UCSD-AML1 (cell line): Measurements from ENCODE around the gene HOXA11.

Source experiments
- DNase-seq: peaks from one replicate; lab custom pipeline; 2025; ENCODE audit not compliant: unreplicated experiment; lab: John Stamatoyannopoulos, UW

The HOXA11 gene

DNA sequence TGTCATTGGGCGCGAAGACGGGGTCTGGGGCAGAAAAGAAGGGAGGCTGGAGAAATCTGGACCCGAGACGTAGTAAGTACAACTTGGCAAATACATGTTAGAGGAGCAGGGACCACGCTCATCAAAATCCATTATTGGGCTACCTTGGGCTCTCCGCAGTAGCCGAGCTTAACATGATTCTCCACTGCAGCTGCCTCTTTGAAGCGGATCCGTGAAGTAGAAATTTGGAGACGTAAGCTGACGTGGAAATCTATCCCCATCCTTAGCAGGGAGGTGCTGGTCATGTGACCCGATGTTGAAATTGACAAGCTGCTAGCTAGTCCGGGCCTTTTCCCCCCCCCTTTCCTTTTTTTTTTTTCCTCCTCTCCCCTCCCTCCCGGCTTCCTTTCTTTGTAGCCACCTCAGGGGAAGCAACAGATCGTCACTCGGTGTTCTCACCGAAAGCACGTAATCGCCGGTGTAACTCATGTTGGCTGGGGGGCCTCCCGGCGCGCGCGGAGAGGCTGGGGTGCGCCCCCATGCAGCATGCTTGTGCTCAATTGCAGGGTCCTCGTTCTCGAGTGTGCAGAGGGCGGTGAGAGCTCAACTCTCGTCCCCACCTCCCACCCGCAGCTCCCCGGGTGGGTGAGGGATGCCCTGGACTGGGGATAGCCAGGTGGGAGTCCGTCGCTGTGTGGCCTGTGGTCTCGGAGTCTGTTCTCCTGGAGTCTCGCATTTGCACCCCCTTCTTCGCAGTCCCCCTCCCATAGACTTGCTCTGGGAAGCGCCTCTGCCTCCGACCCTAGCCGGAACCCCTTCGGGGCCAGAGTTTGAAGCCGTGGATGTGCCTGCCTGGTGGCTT, at the start of gene HOXA11:
HOXA11 (minus strand) TSS at position 220 of the 841 bp plus-strand sequence; CDS start at position 132, 88 bp downstream.
- peak; percentile 37 for DNase-seq

DNA sequence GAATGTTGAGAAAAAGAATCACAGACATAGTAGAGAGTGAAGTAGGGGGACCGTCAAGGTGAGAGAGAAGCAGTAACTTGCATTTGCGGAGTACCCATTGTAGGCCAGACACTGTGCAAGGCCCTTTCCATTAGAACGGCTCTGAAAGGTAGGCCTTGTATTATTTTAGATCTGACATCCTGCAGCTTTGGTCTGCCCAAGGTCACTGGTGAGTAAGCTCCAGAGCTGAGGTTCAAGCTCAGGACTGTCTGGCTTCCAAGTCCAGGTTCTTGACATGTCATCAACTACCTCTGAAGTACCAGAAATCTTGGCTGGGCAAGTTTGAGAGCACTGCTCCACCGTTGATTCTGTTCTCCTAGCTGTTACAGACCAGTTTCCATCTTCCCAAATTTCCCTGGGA, 44.4 kb upstream of the HOXA11 start:
- no peak for DNase-seq

DNA sequence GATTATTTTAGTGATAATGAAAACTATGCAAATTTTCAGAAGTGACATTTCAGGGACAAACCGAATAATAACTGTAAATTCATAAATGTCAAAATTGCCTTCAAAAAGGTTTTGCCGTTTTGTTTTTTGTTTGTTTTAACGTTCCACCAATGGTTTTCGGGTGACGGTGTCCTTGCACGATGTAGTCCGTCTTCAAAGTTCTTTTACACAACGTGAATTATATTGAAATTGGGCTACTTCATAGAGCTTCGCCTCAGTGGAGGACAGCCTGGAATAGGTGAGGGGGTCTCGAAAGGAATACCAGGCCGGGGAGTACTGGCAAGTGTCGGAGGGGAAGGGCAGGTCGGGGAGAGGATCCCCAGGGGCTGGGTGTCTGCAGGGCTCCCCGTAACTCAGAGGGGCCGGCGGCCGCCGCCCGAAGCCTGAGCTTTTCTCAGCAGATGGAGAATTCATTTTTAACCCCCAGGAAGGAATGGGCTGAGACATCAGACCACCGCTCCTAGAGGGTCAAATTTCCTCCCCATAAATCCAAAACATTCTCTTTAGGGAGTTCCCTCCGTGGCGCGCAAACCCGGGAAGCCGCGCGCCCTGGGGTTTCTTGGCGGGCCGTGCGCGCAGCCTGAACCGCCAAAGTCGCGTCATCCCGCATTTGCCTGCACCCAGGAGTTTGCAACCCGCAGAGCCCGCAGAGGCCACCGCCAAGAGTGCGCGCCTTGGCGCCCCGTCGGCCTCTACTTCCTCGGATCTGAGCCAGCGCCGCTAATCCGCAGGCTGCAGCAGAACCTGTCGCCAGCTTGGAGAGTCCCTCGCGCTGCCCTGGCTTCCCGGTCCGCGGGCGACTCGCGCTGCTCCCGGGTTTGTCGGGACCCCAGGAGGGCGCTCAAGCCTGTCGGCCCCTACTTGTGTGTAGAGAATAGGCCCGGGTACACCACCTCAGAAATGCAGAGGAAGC, 40.2 kb upstream of the HOXA11 start:
- DNase-seq: no peak

DNA sequence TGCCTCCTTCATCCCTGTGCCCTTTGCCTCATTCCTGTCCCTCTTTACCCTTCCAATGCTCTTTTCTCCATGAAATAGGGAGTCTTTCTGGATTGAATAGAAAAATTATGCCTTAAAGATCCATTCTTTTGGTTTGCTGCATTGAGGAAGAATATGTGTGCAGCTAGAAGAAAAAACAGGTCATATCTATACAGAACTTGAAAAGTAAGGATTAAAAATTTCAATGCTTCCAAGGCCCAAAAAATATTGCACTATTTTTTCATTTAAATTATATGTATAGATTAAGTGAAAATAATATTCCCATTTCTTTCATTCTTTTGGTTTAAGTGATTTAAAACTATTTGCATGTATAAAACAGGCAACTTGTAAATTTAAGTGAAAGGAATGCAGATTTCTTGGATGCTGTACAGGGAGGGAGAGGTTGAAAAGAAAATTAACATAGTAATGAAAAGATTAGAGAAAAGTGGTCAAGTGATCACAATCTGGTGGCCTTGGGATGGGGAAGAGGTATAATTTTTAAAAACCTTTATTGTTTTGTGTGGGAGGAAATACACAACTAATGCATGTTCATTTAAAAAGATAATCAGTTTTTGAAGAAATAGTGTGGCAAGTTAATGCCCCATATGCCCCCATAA, 39.0 kb upstream of the HOXA11 start:
- DNase-seq: no peak

DNA sequence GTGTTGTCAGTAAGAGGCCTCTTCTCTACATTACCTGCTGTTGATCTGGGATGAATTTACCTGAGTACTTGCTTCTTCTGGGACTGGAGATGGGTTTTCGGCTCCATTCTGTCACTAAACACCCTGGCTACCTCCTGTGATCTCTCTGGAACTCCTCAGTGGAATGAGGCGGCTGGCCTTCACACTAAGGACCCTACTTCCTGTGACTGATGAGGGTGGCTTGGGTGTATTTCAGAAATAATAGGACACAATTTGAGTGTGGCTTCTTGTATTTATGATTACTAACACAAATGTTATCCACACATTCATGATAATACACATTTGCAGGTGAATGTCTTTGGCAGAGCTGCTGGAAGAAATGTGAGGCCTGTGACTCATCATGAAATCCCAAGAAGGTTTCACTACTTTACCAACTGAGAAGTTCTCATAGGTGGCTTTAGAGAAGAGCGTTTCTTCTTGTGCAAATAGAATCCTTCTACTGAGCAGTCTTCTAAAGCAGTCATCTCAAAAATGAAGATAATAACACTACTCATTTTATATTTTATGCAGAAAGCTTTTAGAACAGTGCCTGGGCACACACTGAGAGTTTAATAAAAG, 36.3 kb upstream of the HOXA11 start:
- DNase-seq: no peak

DNA sequence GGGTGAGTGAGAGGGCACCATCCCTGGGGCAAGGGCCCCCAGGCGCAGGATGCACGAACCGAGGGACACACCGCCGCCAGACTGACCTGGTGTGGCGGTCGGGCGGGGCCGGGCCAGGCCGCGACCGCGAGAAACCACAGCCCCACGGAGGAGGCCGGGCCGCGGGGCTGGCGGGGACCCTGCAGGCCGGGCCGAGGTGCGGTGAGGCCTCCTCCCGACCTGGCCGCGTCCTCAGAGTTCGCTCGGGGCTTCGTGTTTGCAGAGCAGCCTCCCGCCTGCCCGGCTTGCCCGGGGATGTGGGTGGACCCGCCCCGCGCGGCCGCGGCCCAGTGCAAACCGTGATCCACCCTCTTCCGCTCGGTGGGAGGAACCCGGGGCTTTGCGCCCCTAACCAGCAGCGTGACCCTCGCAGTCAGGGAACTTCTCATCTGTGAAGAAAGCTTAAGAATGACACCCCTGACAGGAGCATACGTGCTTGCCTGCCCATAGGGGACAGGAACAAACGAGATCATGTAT, 35.5 kb upstream of the HOXA11 start:
- no peak for DNase-seq

DNA sequence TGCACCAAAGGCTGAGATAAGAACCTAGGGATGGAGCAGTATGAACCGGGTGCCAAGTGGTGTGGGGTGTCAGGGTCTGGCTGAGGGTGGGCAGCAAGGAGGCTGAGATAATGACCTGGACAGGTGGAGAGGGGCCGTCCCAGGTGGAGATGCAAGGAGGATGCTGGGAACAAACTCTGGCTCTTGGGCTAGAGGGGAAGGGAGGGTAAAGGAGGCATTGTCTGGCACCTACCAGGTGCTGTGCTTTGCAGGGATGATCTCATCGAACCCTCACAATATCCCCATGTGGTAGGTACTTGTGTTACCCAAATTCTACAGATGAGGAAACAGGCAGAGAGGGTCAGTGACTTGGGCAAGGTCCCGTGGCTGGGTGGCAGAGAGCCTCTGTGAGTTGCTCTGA, 34.8 kb upstream of the HOXA11 start:
- DNase-seq: no peak

DNA sequence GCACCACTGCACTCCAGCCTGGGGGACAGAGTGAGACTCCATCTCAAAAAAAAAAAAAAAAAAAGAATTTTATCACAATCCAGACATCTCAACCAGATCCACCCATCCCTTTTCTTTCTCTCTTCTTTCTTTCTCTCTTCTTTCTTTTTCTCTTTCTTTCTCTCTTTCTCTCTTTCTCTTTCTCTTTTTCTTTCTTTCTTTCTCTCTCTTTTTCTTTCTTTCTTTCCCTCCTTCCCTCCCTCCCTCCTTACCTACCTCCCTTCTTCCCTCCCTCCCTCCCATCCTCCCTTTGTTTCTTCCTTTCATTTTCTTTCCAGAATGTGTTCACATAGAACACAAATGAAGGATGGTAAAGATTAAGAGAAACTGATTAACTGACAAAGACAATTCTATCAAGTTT, 32.9 kb upstream of the HOXA11 start:
- DNase-seq: no peak

DNA sequence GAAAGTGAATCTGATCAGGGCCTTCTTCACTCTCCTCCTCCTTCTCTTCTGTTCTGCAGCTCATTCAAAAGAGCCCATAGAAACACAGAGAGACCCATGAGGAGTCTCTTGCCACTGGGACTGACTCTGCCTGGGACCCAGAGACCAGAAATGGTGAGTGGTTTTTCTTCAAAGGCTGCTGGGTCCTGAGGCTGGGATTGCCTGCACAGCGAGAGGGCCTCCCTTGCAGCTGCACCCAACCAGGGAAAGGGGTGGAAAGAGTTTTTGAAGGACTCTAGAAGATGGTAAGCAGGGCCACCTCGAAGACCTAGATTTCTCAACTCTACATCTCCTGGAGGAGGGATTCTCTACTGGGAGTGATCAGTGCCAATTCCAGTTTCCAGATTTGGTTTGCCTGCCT, 30.3 kb upstream of the HOXA11 start:
- DNase-seq: no peak

DNA sequence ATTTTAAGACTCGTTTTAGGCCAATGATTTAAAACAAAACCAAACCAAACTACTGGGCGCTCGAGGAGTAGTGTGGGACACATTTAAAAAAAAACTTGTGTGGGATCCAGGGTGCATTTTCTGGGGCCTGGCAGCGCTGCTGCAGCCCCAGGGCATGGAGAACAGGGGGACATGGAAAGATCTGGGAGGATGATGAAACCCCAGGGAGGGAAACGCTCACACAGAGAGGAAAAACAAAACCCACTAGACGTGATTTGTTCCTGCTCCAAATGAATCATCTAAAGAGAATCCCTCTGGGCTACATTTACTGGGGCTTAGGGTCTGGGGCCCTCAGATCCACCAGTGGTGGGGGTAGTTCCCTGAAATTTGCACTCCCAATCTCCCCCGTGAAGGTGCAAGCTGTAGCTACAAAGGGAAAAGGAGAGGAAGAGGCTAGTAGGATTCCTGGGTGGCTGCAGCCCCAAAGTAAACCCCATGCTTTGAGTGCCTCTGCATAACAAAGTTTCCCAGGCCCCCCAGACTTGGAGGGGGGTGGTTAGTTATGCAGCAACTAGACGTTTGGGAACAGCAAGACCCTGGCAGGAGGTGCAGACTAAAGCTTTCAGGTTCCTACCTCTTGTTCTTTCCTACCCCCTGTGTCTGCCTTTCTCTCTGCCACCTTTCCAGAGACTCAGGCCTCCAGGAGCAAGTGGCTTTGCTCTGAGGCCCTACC, 29.4 kb upstream of the HOXA11 start:
- no peak for DNase-seq

DNA sequence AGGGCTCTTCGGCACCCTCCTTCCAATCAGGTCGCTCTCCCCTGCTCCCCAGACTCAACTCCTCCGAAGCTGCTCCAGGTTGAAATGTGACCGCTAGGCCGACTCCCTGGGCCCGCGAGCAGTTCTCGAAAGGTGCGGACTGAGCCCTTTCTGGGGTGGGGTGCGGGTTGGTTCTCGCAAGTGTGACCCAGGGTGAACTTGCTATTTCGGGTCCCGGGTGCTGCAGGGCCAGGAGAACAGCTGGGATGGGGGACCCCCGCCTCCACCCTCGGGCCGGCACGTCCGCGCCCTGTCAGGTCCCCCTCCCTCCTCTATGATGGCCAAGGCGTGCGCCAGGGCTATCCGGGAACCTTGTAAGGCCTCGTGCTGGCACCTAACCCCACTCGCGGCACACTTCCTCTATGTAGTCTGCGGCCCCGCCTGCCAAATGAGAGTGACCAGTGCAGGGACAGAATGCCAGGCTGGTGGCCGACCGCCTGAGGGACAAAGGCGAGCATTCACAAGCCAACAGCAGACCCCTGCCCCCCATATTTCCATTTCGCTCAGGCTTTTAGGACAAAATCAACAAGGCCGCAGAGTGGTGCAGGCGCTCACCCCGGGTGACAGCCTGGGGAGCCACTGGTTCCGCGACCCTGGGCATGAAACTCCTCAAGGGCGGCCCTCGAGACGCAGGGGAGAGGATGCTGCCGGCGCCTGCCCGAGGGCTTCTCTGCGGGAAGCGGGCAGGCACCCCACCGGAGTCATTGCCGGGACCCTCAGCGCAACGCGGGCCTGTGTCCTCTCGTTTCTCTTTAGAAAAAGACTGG, 28.6 kb upstream of the HOXA11 start:
- no peak for DNase-seq

DNA sequence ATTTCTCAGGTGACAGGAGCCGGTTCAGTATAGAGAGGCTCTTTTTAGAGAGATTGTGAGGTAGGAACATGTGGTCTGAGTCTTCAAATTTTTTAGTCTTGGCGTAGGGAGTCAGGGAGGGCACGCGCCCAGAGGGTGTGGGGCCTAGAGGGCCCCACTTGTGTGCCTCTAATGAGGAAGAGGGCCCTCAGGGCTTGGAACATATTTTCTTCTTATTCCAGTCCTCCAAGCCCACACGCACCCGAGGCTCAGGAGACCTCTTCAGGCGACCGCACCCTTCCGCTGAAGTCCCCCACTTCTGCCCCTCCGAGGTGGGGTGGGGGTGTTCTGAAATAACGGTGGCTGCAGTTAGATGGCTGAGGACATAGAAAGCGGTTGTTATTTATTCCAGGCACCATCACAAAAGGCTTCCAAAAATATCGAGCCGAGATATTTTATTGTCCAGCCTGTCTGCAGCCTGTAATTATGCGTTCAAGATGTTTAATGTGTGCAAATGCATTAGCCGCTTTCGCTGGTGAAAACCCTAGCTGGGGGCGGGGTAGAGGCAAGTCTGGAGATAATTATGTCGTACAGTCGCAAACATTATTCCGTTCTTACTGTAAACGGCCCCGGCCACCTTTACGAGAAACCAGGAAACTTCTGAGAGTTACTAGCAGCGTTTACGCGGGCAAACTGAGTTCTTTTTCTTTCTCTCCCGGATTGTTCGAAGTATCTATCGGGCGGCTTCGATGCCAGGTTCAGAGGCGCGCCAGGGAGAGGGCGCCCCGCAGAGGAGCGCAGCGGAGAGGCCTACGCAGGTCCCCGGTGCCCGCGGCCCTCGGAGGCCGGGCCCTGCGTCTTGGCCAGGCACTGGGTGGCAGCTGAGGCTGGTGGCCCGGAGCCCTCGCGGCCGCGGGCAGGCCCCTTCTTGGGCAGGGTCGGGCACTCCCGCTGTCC, 27.7 kb upstream of the HOXA11 start:
- DNase-seq: no peak

DNA sequence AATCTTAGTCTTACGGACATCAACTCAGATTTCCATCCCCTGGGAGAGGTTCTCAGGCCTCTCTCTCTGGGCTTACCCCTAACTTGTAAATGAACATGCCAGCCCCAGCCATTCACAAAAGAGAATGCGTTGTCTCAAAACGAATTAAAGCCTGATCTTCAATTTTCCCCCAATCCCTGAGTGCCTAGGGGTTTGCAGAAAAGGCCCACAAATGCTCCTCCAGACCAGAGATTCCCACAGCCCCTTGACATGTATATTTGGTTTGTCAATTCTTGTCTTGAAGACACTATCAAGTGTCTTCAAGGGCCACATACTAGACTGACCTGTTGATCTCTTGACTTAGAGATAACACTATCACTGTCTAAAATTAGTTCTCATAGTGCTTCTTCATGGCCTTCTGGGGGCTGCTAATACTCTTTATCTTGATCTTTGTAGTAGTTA, 26.8 kb upstream of the HOXA11 start:
- DNase-seq: no peak

DNA sequence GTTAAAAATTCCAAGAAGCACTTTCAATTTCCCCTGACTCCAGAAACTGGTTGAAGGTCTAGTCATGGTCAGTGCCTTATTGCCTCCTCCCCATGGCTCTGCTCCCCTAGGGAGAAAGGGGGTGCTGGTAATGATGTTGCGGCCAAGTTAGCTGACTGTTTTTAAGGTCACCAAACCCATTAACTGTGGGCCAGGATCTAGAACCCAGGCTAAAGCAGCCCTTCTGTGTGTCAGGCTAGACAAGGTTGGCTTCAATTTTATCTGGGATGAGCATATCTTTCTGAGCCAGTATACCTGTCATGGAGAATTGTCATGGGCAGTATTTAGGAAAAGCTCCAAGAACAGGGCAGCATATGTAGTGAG, 26.0 kb upstream of the HOXA11 start:
- DNase-seq: no peak

DNA sequence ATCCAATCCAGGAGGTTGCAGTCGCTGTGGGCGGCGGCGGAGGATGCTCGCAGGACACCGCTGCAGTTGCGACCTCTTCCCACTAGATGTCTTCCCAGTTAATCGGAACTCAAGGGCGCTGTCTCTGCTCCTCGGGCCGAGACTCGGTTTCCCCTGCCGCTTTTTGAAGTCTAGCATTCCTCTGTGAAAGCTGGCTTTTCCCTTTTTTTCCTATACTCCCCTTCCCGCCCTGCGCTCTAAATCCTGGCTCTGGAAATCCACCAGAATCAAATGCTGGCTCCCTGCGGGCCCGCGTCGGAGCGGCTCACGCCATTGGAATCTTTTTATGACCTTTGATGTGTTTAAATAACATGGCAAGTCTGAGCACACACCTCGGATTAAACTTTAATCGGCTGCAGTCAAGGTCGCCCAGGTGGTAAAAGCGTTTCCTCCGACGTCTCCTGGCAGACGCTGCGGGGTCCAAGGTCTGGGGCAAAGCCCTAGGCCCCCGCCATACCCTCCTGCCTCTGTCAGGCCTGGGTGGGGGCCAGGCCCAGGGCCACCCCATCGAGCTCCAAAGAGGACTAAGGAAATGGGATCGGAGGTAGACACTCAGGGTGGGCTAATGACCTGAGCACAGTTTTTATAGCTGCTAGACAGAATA, 25.5 kb upstream of the HOXA11 start:
- peak; percentile 13 for DNase-seq

DNA sequence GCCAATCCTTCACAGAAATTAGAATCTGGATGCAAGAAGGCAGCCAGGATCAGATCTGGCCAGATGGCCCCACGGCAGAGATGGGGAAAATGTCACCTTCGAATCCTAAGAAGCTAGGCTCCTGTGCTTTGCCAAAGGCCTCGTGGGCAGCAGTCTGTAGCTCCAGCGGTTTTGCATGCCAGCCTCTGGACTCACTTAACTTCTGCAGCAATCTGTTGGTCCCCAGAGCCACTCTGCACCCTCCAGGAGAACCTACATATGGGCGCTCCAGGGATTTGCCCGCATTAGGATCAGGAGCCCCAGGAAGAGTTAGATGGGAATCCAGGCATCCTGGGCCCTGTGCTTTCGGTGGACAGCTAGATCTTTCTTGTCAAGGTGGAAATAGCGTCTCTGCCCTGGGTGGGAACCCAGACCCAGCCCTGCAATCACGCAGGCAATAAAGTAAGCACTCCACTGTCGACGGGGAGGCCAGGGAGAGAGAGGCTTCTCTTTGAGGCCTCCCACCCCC, 25.0 kb upstream of the HOXA11 start:
- no peak for DNase-seq

DNA sequence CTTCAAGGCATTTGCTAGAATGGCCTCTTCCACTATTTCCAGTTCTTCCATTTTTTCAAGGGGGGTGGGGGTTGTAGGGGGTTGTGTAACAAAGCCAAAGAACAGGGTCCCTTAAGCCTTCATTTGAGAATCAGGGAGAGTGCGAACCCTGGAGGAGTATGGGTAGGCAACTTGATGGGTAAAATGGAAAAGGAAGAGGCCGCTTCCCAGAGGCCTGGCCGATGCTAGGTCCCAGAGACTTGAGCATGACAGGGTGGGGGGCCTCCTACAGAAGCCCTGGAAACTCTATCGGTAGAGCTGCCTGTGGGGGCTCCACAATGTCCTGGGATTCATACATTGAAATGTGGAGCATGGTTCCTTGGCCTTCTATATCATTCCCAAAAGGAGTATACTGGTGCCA, 24.0 kb upstream of the HOXA11 start:
- DNase-seq: no peak
